Measurements from ENCODE around the gene ENGASE.

ENGASE gene

DNA sequence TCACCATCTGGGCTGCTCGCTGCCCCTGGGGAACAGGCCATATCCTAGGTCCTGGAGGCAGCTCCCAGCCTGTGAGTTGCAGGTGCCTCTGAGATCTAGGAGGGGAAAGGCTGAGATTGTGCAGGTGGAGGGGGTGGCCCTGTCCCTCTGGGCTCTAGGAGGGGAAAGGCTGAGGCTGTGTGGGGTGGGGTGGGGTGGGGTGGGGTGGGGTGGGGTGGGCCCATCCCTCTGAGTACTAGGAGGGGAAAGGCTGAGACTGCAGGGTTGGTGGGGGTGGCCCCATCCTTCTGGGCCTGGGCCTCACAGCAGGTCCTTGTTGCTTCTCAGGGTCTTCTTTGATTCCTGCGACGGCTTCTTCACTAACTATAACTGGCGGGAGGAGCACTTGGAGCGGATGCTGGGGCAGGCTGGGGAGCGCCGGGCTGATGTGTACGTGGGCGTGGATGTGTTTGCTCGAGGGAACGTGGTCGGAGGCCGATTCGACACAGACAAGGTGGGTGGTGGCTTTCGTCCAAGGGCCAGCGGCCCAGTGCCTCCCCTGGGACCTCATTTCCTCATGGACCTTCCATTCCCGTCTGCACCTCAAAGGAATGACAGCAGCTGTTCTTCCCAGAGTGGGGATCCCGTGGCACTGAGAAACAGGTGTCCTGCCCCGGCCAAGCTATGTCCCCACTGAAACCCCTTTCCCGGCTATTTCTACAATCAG lies 7.1 kb downstream of the ENGASE start:
- Mint-ChIP-seq H3K9me3 (no peaks in the 10 kb centered on the region), H3K36me3 (ENCODE audit: low read depth) (peaks cover 29% of the 10 kb centered on the region), H3K4me3 (no peak overlapping the region), H3K4me1 (peaks cover 5% of the 10 kb centered on the region), H3K27ac (no peak overlapping the region), H3K27me3 (ENCODE audit: low read depth, poor library complexity) (no peaks in the 10 kb centered on the region)
- TF ChIP-seq, protein P1, sequence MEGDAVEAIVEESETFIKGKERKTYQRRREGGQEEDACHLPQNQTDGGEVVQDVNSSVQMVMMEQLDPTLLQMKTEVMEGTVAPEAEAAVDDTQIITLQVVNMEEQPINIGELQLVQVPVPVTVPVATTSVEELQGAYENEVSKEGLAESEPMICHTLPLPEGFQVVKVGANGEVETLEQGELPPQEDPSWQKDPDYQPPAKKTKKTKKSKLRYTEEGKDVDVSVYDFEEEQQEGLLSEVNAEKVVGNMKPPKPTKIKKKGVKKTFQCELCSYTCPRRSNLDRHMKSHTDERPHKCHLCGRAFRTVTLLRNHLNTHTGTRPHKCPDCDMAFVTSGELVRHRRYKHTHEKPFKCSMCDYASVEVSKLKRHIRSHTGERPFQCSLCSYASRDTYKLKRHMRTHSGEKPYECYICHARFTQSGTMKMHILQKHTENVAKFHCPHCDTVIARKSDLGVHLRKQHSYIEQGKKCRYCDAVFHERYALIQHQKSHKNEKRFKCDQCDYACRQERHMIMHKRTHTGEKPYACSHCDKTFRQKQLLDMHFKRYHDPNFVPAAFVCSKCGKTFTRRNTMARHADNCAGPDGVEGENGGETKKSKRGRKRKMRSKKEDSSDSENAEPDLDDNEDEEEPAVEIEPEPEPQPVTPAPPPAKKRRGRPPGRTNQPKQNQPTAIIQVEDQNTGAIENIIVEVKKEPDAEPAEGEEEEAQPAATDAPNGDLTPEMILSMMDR (IDR thresholded peaks at IDR 0.05), result no peak
- no peak for DNase-seq

DNA sequence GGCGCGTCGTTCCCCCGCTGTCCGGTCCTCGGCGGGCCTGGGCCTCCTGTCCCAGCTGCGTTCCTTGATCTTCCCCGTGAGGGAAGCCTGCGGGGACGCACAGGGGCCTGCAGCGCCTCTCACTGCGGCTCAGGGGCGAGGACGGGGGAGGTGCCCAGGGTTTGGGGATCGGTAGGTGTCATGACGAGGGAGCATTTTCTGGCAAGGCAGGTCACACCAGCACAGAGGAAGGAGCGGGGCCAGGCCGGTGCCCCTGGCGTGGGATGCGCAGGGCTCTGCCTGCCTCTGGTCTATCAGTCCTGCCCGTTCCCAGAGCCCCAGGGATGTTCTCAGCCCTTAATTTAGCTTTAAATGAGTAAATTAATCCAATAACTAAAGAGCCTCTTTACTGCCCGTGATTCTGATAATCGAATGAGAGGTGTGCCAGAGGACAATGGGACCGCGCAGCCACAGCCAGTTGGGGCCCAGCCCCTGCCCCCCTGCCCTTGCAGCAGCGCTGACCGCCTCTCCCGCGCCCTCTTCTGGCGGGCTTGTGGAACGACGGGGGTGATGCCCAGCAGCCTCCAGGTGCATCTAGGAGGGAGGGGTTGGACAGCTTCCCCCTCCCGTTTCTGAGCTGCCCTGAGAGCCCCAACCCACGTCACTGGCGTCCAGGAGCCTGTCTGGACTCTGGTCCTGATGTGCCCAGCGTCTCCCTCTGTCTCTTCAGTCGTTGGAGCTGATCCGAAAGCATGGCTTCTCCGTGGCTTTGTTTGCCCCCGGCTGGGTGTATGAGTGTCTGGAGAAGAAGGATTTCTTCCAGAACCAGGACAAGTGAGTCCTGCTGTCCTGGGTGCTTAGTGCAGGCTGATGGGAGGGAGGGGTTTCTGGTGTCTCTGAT lies 7.9 kb downstream of the ENGASE start:
- H3K27ac Mint-ChIP-seq, result no peak overlapping the region
- peak; percentile 73 for DNase-seq
- H3K36me3 Mint-ChIP-seq (ENCODE audit: low read depth), result peaks cover 29% of the 10 kb centered on the region
- no peaks in the 10 kb centered on the region for H3K9me3 Mint-ChIP-seq
- TF ChIP-seq, protein P1 (IDR thresholded peaks at IDR 0.05), result peak; percentile 79
- peaks cover 5% of the 10 kb centered on the region for H3K4me1 Mint-ChIP-seq
- H3K4me3 Mint-ChIP-seq, result no peak overlapping the region
- H3K27me3 Mint-ChIP-seq (ENCODE audit: low read depth, poor library complexity), result no peaks in the 10 kb centered on the region

DNA sequence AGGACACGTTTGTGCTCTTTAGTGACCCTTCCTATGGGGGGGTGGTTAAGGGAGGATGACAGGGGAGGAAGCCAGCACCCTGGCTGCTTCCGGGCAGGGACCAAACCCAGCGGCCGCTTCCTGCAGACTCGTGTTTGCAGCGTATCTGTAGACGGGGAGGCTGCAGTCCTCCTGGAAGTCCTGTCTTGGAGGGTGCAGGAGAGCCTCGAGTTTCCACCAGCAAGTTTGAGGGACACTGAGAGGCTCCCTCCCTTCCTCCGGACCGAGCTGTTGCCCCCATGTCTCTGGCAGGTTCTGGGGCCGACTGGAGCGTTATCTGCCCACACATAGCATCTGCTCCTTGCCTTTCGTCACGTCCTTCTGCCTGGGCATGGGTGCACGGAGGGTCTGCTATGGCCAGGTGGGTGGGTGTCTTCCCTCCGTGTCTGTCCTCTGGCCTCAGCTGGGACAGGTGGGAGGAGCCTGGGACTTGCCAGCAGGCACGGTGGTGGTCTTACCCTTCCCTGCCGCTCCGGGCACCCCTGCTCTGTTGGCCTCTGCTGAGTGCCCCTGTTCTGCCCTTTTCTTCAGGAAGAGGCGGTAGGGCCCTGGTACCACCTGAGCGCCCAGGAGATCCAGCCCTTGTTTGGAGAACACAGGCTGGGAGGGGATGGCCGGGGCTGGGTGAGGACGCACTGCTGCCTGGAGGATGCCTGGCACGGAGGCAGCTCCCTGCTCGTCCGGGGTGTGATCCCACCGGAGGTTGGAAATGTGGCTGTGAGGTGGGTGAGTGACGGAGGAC lies 8.8 kb downstream of the ENGASE start:
- Mint-ChIP-seq H3K9me3 (no peaks in the 10 kb centered on the region), H3K27me3 (ENCODE audit: low read depth, poor library complexity) (no peaks in the 10 kb centered on the region), H3K27ac (no peak overlapping the region), H3K4me3 (no peak overlapping the region), H3K4me1 (peaks cover 5% of the 10 kb centered on the region), H3K36me3 (ENCODE audit: low read depth) (peaks cover 29% of the 10 kb centered on the region)
- TF ChIP-seq, protein P1 (IDR thresholded peaks at IDR 0.05), result no peak
- DNase-seq, result no peak

DNA sequence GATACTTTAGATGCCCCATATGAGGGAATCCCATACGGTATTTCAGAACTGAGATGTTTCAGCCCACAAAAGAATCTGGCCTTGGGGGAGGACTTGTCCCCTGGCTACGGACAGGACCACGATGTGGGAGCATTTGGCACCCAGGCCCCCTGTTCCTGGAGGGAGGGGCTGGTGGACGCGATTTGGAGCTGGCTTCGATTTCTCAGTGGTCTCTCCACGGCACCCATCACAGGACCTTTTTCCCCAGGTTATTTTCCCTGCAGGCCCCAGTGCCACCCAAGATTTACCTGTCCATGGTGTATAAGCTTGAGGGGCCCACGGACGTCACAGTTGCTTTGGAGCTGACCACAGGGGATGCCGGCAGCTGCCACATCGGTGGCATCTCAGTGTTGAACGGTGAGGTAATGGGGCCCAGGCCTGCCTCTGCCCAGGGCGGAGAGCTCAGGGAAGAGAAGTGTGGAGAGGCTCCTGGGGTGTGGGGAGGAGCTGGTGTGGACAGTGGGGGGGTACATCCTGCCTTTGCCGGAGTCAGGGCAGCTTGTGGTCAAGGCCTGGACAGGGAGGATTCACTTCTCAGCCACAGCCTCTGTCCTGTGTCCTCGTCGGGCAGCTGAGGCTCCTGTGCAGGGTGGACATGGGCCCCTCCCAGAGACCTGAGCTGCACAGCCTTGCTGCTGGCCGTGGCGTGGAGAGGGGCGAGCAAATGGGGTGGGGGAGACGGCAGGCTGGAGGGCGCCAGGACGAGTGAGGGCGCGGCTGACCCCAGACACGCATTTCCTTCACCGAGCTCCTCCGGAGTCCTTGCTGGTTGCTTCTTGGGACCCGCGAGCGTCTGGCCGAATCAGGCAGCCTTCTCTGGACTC lies 9.9 kb downstream of the ENGASE start:
- H3K9me3 Mint-ChIP-seq, result no peaks in the 10 kb centered on the region
- TF ChIP-seq, protein P1 (IDR thresholded peaks at IDR 0.05), result no peak
- H3K36me3 Mint-ChIP-seq (ENCODE audit: low read depth), result peaks cover 25% of the 10 kb centered on the region
- no peak overlapping the region for H3K4me3 Mint-ChIP-seq
- H3K27me3 Mint-ChIP-seq (ENCODE audit: low read depth, poor library complexity), result no peaks in the 10 kb centered on the region
- peaks cover 10% of the 10 kb centered on the region for H3K4me1 Mint-ChIP-seq
- H3K27ac Mint-ChIP-seq, result no peak overlapping the region
- DNase-seq, result no peak

DNA sequence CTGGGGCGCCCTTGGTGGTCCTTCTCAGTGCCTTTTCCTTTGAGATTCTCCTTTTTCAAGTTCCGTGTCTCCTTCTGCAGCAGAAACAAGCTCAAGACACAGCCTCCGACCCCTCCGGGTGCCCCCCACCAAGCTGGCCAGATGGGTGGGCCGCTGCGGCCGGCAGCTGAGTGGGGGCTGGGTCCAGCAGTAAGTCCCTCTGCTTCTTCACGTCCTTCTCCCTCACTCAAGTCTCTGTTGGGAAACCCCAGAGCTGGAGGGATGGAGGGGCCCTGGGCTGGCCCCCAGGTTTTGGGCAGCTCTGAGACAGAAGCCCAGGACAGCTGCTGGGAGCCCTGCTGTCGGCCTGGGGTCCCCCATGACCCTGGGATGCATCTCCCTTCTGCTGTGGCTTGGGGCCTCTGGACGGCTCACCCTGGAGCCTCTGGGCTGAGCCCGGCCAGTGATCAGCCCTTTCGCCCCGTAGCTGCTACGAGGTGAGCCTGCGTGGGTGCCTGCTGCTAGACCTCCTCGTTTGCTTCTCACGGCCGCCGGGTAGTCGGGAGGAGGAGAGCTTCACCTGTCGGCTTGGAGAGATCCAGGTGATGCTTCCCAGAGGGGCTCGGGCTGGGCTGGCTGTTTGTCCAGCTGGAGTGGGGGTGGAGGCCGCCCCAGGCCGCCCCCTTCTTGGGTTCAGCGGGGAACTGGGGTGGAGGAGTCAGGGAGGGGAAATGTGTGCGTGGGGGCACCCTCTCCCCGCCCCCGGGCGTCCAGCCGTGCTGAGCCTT lies 10.7 kb downstream of the ENGASE start:
- H3K9me3 Mint-ChIP-seq, result no peaks in the 10 kb centered on the region
- no peak for DNase-seq
- TF ChIP-seq, protein P1 (IDR thresholded peaks at IDR 0.05), result no peak
- H3K36me3 Mint-ChIP-seq (ENCODE audit: low read depth), result peaks cover 17% of the 10 kb centered on the region
- peaks cover 12% of the 10 kb centered on the region for H3K4me1 Mint-ChIP-seq
- no peak overlapping the region for H3K4me3 Mint-ChIP-seq
- no peak overlapping the region for H3K27ac Mint-ChIP-seq
- no peaks in the 10 kb centered on the region for H3K27me3 Mint-ChIP-seq (ENCODE audit: low read depth, poor library complexity)
